Measurements from ENCODE around the gene EGFL7.

The EGFL7 gene

DNA sequence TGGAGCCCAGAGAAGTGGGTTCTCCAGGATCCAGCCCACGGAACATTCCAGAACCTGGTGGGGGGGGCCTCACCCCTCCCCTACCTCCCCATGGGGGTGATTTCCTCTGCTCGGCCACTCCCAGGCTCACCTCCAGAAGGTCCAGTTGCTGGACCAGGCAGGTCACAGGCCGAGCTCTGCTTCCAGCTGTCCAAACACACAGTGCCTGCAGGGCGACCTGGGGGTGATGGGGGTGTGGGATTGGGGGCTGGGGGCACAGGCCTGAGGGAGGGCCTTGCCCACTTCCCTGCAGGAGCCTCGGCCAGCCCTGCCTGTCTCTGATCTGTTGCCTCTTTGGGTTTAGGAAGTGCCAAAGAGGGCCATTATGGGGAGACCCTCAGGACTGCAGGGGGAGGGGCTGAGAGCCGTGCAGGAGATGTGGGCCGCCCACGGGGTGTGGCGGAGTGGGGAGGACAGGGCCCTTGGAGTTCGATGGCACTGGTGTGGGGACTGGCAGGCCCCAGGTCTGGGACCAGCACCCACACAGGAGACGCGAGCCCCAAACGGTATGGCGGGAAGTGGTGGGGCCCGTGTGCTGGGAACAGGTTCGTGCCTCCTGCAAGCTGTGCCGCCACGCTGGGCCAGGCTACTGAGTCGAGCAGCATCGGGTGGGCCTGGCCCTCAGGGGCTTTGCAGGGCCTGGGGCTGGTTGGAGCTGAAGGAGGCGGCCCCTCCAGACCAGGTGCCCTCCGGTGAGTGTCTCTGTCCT lies 45.6 kb upstream of the EGFL7 start:
- TF ChIP-seq, protein P1, sequence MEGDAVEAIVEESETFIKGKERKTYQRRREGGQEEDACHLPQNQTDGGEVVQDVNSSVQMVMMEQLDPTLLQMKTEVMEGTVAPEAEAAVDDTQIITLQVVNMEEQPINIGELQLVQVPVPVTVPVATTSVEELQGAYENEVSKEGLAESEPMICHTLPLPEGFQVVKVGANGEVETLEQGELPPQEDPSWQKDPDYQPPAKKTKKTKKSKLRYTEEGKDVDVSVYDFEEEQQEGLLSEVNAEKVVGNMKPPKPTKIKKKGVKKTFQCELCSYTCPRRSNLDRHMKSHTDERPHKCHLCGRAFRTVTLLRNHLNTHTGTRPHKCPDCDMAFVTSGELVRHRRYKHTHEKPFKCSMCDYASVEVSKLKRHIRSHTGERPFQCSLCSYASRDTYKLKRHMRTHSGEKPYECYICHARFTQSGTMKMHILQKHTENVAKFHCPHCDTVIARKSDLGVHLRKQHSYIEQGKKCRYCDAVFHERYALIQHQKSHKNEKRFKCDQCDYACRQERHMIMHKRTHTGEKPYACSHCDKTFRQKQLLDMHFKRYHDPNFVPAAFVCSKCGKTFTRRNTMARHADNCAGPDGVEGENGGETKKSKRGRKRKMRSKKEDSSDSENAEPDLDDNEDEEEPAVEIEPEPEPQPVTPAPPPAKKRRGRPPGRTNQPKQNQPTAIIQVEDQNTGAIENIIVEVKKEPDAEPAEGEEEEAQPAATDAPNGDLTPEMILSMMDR (IDR thresholded peaks at IDR 0.05; ENCODE audit: control insufficient read depth, extremely low read depth, insufficient read depth), result no peak
- H3K4me3 ChIP-seq (ENCODE audit: low read depth, low read length), result no peak overlapping the region
- DNase-seq (ENCODE audit: low read depth), result no peak

DNA sequence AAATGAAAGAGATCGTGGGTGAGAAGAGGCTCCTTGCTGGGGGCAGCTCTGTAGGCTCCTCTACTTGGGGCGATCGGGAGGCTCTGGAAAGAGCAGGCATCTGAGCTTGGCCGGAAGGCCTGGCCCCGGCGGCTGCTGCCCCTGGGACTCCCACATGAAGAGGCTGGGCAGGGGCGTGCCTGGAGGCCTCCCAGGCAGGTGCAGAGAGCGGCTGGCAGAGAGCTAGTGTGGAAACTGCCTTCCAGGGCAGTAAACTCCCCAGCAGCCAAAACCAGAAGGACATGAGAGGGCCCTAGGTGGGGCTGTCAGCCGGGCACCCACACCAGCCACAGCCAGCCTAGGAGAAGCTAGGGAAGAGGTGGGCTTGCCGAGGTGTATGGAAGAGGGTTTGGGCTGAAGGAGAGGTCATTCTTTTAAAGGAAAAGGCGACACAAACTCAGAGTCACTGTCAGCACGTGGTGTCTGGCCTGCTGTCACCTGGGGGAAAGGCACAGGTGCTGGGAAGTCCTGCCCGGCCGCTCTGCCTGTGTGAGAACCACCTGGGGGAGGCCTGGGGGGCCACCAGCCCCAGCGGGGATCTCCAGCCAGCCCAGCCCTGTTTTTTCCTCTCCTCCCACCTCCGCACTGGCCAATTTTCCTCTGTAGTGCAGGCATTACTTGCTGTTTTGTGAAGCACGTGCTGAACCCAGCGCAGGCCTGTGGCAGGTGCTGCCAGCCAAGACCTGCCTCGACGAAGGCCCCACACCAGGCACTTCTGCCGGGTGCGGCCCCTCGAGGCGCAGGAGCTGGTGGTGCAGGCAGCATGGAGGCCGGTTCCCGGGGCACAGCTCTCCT lies 44.8 kb upstream of the EGFL7 start:
- TF ChIP-seq, protein P1 (IDR thresholded peaks at IDR 0.05; ENCODE audit: control insufficient read depth, extremely low read depth, insufficient read depth), result no peak
- no peak overlapping the region for H3K4me3 ChIP-seq (ENCODE audit: low read depth, low read length)
- no peak for DNase-seq (ENCODE audit: low read depth)

DNA sequence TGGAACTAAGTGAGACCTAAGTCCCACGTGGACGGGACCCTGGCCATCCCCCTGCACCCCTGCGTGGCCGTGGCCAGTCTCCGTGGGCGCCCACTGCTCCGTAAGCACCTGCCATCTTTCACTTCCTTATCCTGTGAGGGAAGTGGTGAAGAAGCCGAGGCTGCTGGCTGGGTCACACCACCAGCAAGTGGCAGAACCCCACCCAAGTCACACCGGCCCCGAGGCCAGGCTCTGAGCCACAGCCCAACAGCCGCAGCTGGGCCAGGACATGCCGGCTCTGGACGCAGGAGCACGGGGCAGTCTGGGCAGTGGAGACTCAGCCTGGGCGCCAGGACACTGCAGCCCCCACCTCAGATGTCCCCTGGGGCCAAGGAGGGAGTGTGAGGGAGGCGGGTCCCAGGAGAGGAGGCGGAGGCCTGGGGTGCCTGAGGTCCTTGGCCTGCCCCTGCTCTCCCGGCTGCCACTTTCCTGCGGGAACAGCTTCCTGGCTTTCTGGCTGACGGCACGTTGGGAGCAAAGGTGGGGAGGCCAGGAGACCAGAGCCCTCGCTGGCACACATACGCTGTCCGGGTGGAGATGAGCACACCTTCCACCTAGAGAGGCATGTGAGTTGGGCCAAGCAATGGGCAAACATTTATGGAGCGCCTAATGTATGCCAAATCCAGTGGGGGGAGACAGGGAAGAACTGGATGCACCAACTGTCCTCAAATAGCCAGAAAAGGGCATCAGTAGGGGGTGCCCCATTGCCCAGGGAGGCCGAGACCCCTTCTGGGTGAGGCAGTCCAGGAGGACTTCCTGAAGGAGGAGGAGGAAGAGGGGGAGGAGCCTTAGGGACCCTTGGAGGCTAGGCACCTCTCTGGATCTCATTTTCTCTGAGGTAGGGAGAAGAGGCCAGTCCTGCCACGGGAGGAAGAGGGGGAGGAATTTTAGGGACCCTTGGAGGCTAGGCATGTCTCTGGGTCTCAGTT lies 43.9 kb upstream of the EGFL7 start:
- TF ChIP-seq, protein P1 (IDR thresholded peaks at IDR 0.05; ENCODE audit: control insufficient read depth, extremely low read depth, insufficient read depth), result no peak
- no peak overlapping the region for H3K4me3 ChIP-seq (ENCODE audit: low read depth, low read length)
- DNase-seq (ENCODE audit: low read depth), result no peak

DNA sequence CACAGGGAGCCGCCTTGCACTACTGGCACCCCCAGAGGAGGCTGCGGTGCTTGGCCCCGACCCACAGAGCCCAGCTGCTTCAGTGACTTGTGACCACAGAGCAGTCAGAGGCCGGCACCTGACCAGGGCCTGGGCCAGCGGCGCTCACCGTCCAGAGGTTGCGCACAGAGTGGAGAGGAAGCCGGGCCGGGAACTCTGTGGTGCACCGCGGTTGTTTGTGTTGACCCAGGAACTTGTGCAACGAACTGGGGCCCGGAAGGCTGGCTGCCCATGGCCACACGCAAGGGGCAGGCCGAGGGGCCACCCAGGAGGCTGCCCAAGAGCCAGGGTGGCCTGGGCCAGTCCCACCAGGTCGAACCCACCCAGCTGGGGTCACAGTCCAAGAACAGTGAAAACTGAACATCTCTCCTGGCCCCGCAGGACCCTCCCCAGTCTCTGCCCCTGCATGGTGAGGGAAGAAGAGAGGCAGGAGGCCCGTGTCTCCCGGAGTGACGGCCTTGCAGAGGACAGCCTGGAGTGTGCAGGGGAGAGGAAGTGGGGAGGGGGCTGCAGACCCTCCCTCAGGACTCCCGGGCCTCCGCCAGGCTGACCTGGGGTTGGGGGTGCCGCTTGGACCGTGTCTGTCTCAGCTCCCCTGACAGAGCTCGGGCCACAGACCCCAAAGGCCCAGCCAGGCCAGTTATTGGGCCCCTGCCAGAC lies 42.8 kb upstream of the EGFL7 start:
- no peak overlapping the region for H3K4me3 ChIP-seq (ENCODE audit: low read depth, low read length)
- DNase-seq (ENCODE audit: low read depth), result no peak
- TF ChIP-seq, protein P1 (IDR thresholded peaks at IDR 0.05; ENCODE audit: control insufficient read depth, extremely low read depth, insufficient read depth), result no peak

DNA sequence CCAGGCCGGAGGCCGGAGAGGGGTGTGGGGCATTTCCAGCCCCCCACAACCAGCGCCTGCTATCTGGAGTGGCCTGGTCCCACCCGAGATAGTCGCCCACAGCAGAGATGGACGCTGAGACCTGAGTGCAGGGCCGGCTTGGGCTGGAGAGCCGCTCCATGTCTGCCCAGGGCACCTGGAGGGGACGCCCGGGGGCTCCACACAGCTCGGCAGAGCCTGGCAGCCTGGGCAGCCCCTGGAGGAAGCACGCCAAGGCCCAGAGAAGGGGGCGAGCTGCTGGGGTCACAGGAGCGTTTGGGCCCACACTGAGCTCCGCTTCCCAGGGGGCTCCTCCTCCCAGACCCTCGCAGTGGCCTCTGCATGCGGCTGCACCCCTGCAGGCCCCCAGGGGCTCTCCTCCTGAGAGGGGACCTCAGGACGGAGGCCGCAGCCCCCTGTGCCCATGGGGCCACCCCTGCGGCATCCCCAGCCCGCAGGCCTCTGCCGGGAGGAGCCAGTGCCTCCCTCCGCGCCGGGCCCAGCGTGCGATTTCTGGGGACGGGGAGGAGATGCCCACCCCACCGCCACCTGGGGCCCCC lies 42.2 kb upstream of the EGFL7 start:
- no peak for DNase-seq (ENCODE audit: low read depth)
- TF ChIP-seq, protein P1 (IDR thresholded peaks at IDR 0.05; ENCODE audit: control insufficient read depth, extremely low read depth, insufficient read depth), result no peak
- no peak overlapping the region for H3K4me3 ChIP-seq (ENCODE audit: low read depth, low read length)
